Sigmoid colon (tissue), 7 donors: ENCODE results near the gene R3HDM2. TPM values are rescaled to one million over a fixed set of nuclear protein-coding genes. Genes with fewer than 3 reads are reported as not detected.

Experiments
- DNase-seq: peaks from one replicate; pipeline ENCODE4 v3.0.0-alpha.2; 2019
- H3K27ac ChIP-seq, 4 donors: fragments of 200-600 bp; sonication (generic); one replicate each; pipeline ENCODE4 v1.5.1; 2016 to 2019; ENCODE audit warnings: mild to moderate bottlenecking in 1 of 4
- H3K27me3 ChIP-seq, 3 donors: fragments of 200-600 bp; sonication (generic); one replicate each; pipeline ENCODE4 v1.5.1; 2019; ENCODE audit warnings: mild to moderate bottlenecking in 1 of 3
- H3K36me3 ChIP-seq, 4 donors: fragments of 200-600 bp; sonication (generic); one replicate each; pipeline ENCODE4 v1.5.1; 2016 to 2019
- H3K4me1 ChIP-seq, 4 donors: fragments of 200-600 bp; sonication (generic); one replicate each; pipeline ENCODE4 v1.5.1; 2017 to 2019
- H3K4me3 ChIP-seq, 4 donors: fragments of 200-600 bp; sonication (generic); one replicate each; pipeline ENCODE4 v1.5.1; 2017 to 2019; ENCODE audit warnings: mild to moderate bottlenecking in 2 of 4, moderate library complexity in 1 of 4
- H3K9me3 ChIP-seq, 4 donors: fragments of 200-600 bp in 3 of 4; sonication (generic) in 3 of 4; one replicate each; pipeline versions ENCODE4 v1.5.1 to v1.6.1; 2013 to 2019
- EP300 ChIP-seq, 4 donors: sonication (generic); formaldehyde crosslinking; IDR thresholded peaks; one replicate each; pipeline ENCODE4 v1.6.1; 2017; ENCODE audit warnings: antibody characterized with exemption in 4 of 4
- POLR2A ChIP-seq, 2 donors: fragments of 450-650 bp; IDR thresholded peaks; one replicate each; pipeline ENCODE4 v1.6.1; 2016; ENCODE audit warnings: antibody characterized with exemption in 2 of 2, mild to moderate bottlenecking in 2 of 2, moderate library complexity in 2 of 2
- POLR2AphosphoS5 ChIP-seq, 4 donors: sonication (generic); formaldehyde crosslinking; IDR thresholded peaks; one replicate each; pipeline ENCODE4 v1.6.1; 2017; ENCODE audit warnings: antibody characterized with exemption in 4 of 4
- WGBS, 2 donors: extraction: QIAGEN DNeasy Blood & Tissue Kit; methylation state at CpG; one replicate each; pipeline ENCODE4 v1.1.7; 2013; 5-methylcytosine and 5-hydroxymethylcytosine counted together
- intact Hi-C: fragments of 100-400 bp; cut with DNase I; formaldehyde crosslinking; loops from one replicate; pipeline ENCODE4 v1.15.1; 2023
- polyA plus RNA-seq, 3 donors: library from polyadenylated mRNA; stranded (reverse); fragments of 200-250 nt; gene quantifications; one replicate each; pipeline ENCODE4 v1.2.3, GENCODE V29; 2013
- total RNA-seq, 4 donors: library from RNA; depleted of rRNA; stranded (reverse); fragments of >200 nt; gene quantifications; one replicate each; pipeline ENCODE4 v1.1.0, GENCODE V29; 2016
- TF ChIP-seq, protein P1 (sequence below), 4 experiments: fragments of 450-650 bp in 3 of 4; fragments of 200-600 bp in 1 of 4; IDR thresholded peaks; one replicate each; pipeline ENCODE4 v1.5.1; 2016 to 2019; ENCODE audit warnings: antibody characterized with exemption in 4 of 4, mild to moderate bottlenecking in 3 of 4, moderate library complexity in 2 of 4
- donor health status: healthy with polysubstance abuse.
- donor health status: Bipolar disorder and iron deficiency.
- donor health status: healthy.

R3HDM2 gene
- total and polyA plus RNA-seq, 7 donors: 10.9 to 37.7 (median 28.3) TPM

DNA sequence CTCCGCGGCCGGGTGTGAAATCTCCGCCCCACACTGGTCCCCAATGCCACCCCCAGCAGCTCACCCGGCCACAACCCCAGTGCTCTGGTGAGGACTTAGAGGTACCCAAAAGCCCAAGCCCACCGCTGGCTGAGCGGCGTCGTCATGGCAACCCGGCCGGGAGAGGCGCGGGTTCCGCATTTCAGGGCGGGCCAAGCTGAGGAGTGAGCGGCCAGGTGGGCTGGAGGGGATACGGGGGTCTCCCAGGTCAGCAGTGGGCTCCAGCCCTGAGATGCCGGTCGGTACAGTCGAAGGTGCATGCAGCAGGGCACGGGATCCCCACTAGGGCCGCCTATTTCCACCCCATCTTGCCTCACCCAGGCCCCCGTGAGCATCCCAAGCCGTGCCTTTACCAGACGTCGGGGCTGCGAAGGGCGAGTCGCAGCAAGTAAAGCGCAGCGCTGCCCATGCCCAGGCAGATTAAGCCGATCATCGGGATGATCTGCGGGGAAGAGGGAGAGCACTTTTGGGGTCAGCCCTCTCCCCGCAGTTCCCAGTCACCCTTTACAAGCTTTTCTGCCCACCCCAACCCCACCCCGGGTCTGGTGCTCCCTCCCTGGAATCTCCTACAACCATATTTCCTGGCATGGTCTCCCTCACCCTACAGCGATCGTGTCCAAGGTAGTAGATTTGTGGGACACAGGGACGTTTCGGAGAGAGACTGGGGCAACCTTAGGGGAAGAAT lies 194.5 kb downstream of the R3HDM2 start:
- no peaks in the 10 kb centered on the region for H3K9me3 ChIP-seq
- TF ChIP-seq, protein P1, sequence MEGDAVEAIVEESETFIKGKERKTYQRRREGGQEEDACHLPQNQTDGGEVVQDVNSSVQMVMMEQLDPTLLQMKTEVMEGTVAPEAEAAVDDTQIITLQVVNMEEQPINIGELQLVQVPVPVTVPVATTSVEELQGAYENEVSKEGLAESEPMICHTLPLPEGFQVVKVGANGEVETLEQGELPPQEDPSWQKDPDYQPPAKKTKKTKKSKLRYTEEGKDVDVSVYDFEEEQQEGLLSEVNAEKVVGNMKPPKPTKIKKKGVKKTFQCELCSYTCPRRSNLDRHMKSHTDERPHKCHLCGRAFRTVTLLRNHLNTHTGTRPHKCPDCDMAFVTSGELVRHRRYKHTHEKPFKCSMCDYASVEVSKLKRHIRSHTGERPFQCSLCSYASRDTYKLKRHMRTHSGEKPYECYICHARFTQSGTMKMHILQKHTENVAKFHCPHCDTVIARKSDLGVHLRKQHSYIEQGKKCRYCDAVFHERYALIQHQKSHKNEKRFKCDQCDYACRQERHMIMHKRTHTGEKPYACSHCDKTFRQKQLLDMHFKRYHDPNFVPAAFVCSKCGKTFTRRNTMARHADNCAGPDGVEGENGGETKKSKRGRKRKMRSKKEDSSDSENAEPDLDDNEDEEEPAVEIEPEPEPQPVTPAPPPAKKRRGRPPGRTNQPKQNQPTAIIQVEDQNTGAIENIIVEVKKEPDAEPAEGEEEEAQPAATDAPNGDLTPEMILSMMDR (IDR thresholded peaks at IDR 0.05): no peak
- no peak for TF ChIP-seq POLR2A (IDR thresholded peaks at IDR 0.05)
- TF ChIP-seq EP300 (IDR thresholded peaks at IDR 0.05): no peak
- TF ChIP-seq POLR2AphosphoS5 (IDR thresholded peaks at IDR 0.05): no peak
- intact Hi-C loops: loop anchor here (5.0 kb wide), 1 partner anchor 164 kb away; no protein-coding TSS in a partner anchor
- peaks cover 38 to 62% (median 58%) of the 10 kb centered on the region in 3 donors for H3K27me3 ChIP-seq
- WGBS, 2 donors: 15 to 19% methylated on average over 40 of the region's 40 CpGs
- peaks cover 4 to 37% (median 20%) of the 10 kb centered on the region in 4 donors for H3K36me3 ChIP-seq
- peak overlapping the region in 1 of 4 donors; percentile 4 for H3K4me3 ChIP-seq
- no peak for DNase-seq
- peaks cover 0 to 39% (median 34%) of the 10 kb centered on the region in 4 donors for H3K4me1 ChIP-seq
- no peak overlapping the region for H3K27ac ChIP-seq

DNA sequence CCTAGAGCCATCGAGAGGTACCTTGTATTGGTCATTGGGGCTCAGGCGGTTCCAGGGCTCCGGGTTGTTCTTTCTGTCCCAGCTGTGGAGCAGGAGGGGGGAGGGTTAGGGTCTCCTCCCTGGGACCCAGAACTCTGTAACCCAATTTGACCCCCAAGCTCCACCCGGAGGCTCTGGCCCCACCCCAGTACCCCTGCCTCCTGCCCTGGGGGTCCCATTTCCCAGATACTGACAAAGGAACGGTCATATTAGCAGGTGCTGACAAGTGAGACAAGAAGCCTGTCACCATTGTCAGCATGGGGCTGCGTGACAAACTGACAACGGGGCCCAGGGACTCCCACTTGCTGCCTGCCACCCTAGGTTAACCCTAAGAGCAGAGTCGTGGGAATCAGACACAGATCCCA lies 195.1 kb downstream of the R3HDM2 start:
- DNase-seq: no peak
- H3K4me3 ChIP-seq: no peak overlapping the region
- H3K9me3 ChIP-seq: no peaks in the 10 kb centered on the region
- H3K4me1 ChIP-seq: peaks cover 0 to 38% (median 30%) of the 10 kb centered on the region in 4 donors
- H3K36me3 ChIP-seq: peaks cover 4 to 39% (median 20%) of the 10 kb centered on the region in 4 donors
- intact Hi-C loops: loop anchor here (5.0 kb wide), 1 partner anchor 163 kb away; no protein-coding TSS in a partner anchor
- peaks cover 32 to 56% (median 51%) of the 10 kb centered on the region in 3 donors for H3K27me3 ChIP-seq
- WGBS, 2 donors: 58 to 59% methylated on average over 8 of the region's 8 CpGs
- TF ChIP-seq POLR2A (IDR thresholded peaks at IDR 0.05) (no peak), POLR2AphosphoS5 (IDR thresholded peaks at IDR 0.05) (no peak), EP300 (IDR thresholded peaks at IDR 0.05) (no peak)
- TF ChIP-seq, protein P1 (IDR thresholded peaks at IDR 0.05): no peak
- peak overlapping the region in 1 of 4 donors; percentile 25 for H3K27ac ChIP-seq

DNA sequence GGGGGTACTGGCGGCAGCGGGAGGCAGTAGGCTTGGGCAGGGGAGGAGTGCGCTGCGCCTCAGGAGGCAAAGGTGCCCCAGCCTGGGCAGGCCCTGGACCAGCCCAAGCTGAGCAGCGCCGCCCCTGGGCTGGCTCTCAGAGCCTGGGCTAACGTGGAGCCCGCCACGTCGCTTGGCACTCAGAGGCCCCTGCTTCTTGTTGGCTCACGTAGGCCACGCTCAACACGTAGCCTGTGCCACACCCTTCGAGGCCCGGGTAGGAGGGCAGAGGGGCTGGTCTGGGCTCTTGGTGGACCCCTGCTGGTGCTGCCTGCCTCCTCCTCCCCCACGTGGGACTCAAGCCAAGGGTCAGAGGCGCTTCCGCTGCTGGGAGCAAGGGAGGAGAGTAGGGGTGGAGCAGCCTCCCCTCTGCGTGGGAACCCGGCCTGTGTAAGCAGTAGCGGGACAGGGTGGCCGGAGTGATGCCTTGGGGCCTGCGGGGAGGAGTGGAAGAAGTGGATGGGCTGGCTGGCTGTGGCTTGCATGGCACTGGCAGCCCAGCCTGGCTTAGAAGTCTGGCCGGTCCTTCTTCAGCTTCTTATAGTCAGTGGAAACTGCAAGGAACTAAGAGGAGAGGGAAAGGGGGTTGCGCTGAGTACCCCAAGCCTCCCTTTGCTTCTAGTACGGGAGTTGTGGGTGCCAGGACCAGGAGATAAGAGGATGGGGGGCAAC lies 195.7 kb downstream of the R3HDM2 start:
- Histone ChIP-seq H3K4me1 (peaks cover 0 to 38% (median 30%) of the 10 kb centered on the region in 4 donors), H3K27ac (peak overlapping the region in 1 of 4 donors; percentile 25), H3K9me3 (no peaks in the 10 kb centered on the region), H3K4me3 (no peak overlapping the region), H3K27me3 (peaks cover 28 to 50% (median 46%) of the 10 kb centered on the region in 3 donors), H3K36me3 (peaks cover 4 to 39% (median 20%) of the 10 kb centered on the region in 4 donors)
- intact Hi-C loops: loop anchor here (5.0 kb wide), 1 partner anchor 163 kb away; no protein-coding TSS in a partner anchor
- WGBS, 2 donors: 74 to 78% methylated on average over 26 of the region's 26 CpGs
- DNase-seq: peak; percentile 72
- TF ChIP-seq, protein P1 (IDR thresholded peaks at IDR 0.05): no peak
- TF ChIP-seq EP300 (IDR thresholded peaks at IDR 0.05): no peak
- no peak for TF ChIP-seq POLR2A (IDR thresholded peaks at IDR 0.05)
- no peak for TF ChIP-seq POLR2AphosphoS5 (IDR thresholded peaks at IDR 0.05)

DNA sequence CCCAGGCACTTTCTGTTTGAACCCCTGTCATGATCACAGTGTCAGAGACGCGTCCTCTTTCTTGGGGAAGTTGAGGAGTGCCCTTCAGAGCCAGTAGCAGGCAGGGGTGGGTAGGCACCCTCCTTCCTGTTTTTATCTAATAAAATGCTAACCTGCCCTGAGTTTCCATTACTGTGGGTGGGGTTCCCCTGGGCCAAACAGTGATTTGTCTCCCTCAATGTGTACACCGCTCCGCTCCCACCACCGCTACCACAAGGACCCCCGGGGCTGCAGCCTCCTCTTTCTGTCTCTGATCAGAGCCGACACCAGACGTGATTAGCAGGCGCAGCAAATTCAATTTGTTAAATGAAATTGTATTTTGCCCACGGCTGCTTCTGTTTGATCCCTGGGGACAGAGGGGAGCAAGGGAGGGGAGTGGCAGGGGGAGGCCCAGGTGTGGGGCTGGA lies 196.2 kb downstream of the R3HDM2 start:
- Histone ChIP-seq H3K27ac (peak overlapping the region in 1 of 4 donors; percentile 25), H3K27me3 (peaks cover 22 to 44% (median 40%) of the 10 kb centered on the region in 3 donors), H3K4me1 (peaks cover 0 to 36% (median 29%) of the 10 kb centered on the region in 4 donors), H3K4me3 (no peak overlapping the region), H3K9me3 (no peaks in the 10 kb centered on the region), H3K36me3 (peaks cover 4 to 39% (median 20%) of the 10 kb centered on the region in 4 donors)
- TF ChIP-seq, protein P1 (IDR thresholded peaks at IDR 0.05): no peak
- TF ChIP-seq POLR2AphosphoS5 (IDR thresholded peaks at IDR 0.05) (no peak), EP300 (IDR thresholded peaks at IDR 0.05) (no peak), POLR2A (IDR thresholded peaks at IDR 0.05) (no peak)
- DNase-seq: no peak
- intact Hi-C loops: loop anchor here (5.0 kb wide), 1 partner anchor 162 kb away; no protein-coding TSS in a partner anchor
- 74 to 89% methylated on average over 10 of the region's 10 CpGs for WGBS, 2 donors
